ENCODE measurements around the gene ARHGAP15.
A peak's percentile ranks its signal among the peaks of the same experiment; 100 is the strongest.

Gene ARHGAP15

DNA sequence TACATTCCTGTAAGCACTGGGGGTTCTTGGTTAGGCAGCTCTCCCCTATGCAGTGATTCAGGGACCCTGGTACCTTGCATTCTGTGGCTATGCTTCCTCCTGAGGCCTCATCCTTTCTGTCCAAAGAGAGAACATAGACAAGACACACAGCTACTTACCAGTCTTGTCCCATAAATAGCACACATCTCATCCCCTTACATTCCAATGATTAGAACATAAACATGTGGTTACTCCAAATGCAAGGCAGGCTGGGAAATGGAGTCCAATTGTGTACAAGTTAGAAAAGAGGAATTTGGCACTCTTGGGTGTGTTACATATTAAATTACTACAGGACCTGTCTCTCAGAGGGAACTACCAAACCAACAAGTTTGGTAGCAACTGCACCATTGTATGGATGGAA, 171.3 kb downstream of the ARHGAP15 start:
- CTCF ChIA-PET: no interaction called here
- POLR2A ChIA-PET: no interaction called here
- no peak for TF ChIP-seq FOXM1 (IDR thresholded peaks at IDR 0.05; ENCODE audit: borderline replicate concordance)
- no peak for DNase-seq (ENCODE audit: extremely low spot score)

DNA sequence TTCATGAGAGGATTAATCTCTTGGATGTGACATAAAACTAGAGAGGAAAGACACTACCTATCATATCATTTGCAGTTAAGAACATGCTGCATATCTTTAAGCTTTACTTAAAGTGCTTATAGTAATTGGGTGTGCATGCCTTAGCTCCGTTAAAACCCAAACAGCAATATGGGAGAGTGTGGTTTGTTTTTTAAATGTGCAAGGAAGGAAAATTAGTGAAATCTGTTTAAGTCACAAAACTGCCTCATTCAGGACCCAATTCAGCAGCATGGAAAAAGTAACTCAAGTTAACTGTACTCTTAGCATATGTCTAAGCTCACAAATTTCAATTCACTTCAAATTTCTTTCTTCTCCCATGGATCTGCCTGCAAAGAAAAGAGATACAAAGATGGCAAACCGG, 182.2 kb downstream of the ARHGAP15 start:
- TF ChIP-seq CTBP1 (IDR thresholded peaks at IDR 0.05; ENCODE audit: borderline replicate concordance) (no peak), FOXK2 (IDR thresholded peaks at IDR 0.05) (no peak), TARDBP (IDR thresholded peaks at IDR 0.05) (no peak), SUZ12 (IDR thresholded peaks at IDR 0.05) (no peak), ARNT (IDR thresholded peaks at IDR 0.05) (no peak), BHLHE40 (IDR thresholded peaks at IDR 0.05; ENCODE audit: borderline replicate concordance) (no peak), FOXA1 (IDR thresholded peaks at IDR 0.05) (no peak)
- TF ChIP-seq, protein P1, sequence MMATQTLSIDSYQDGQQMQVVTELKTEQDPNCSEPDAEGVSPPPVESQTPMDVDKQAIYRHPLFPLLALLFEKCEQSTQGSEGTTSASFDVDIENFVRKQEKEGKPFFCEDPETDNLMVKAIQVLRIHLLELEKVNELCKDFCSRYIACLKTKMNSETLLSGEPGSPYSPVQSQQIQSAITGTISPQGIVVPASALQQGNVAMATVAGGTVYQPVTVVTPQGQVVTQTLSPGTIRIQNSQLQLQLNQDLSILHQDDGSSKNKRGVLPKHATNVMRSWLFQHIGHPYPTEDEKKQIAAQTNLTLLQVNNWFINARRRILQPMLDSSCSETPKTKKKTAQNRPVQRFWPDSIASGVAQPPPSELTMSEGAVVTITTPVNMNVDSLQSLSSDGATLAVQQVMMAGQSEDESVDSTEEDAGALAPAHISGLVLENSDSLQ (IDR thresholded peaks at IDR 0.05): no peak
- DNase-seq (ENCODE audit: extremely low spot score): no peak
- CTCF ChIA-PET: interaction anchor here (0.7 kb wide), 1 partner anchor 29 kb away, joined by 4 read pairs; no protein-coding TSS in a partner anchor
- POLR2A ChIA-PET: no interaction called here

DNA sequence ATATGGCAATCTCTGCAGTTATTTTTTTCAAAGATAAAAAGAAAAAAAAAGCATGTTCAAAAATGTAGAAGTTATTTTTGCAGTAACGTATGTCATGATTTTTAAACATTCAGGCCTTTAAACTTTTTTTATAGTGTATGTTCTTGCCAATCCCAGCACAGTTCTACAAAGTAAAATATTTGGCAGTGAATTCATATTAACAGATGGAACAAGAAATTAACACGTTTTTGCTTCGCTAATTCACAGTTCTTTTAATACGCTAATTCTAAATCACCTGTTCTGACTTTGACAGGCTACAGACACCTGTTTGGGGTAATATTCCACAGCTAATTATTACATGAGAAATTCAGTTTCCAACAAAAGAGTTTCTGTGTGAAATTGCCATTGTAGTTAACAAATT, 183.2 kb downstream of the ARHGAP15 start:
- ChIA-PET POLR2A (no interaction called here), CTCF (no interaction called here)
- DNase-seq (ENCODE audit: extremely low spot score): no peak
- TF ChIP-seq L3MBTL2 (conservative IDR thresholded peaks at IDR 0.05) (no peak), FOXM1 (IDR thresholded peaks at IDR 0.05; ENCODE audit: borderline replicate concordance) (no peak), FOXK2 (IDR thresholded peaks at IDR 0.05) (no peak), SP1 (IDR thresholded peaks at IDR 0.05) (no peak), ZNF384 (IDR thresholded peaks at IDR 0.05) (no peak), TARDBP (IDR thresholded peaks at IDR 0.05) (no peak), LEF1 (IDR thresholded peaks at IDR 0.05; ENCODE audit: borderline replicate concordance) (no peak), ARNT (IDR thresholded peaks at IDR 0.05) (no peak), CTBP1 (IDR thresholded peaks at IDR 0.05; ENCODE audit: borderline replicate concordance) (no peak), FOXA1 (IDR thresholded peaks at IDR 0.05) (no peak), HDGF (IDR thresholded peaks at IDR 0.05; ENCODE audit: borderline replicate concordance) (no peak), NFRKB (IDR thresholded peaks at IDR 0.05) (no peak), SUZ12 (IDR thresholded peaks at IDR 0.05) (no peak), ELF4 (IDR thresholded peaks at IDR 0.05) (no peak), BHLHE40 (IDR thresholded peaks at IDR 0.05; ENCODE audit: borderline replicate concordance) (no peak)
- TF ChIP-seq, protein P1 (IDR thresholded peaks at IDR 0.05): no peak

DNA sequence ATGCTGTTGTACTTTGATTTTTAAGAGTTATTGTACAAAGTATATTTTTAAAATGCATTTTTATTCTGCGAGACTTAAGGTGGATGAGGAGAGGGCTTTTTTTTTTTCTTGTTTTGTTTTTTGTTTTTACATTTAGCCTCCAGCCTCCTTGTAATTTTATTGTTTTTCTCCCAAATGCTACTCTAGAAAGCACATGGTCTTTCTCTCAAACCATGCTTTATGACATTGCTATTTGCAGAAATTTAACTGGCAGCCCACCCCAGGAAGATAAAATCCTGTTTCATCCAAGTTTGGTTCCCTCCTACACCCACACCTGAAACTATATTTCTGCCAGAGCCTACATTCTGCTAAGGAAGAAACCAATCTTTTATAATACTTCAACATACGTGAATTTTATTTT, 184.6 kb downstream of the ARHGAP15 start:
- ChIA-PET CTCF (no interaction called here), POLR2A (no interaction called here)
- TF ChIP-seq ARNT (IDR thresholded peaks at IDR 0.05): no peak
- TF ChIP-seq BHLHE40 (IDR thresholded peaks at IDR 0.05; ENCODE audit: borderline replicate concordance): no peak
- TF ChIP-seq CTBP1 (IDR thresholded peaks at IDR 0.05; ENCODE audit: borderline replicate concordance): no peak
- TF ChIP-seq SP1 (IDR thresholded peaks at IDR 0.05): no peak
- TF ChIP-seq SUZ12 (IDR thresholded peaks at IDR 0.05): no peak
- TF ChIP-seq FOXA1 (IDR thresholded peaks at IDR 0.05): no peak
- TF ChIP-seq, protein P1 (IDR thresholded peaks at IDR 0.05): no peak
- DNase-seq (ENCODE audit: extremely low spot score): no peak

DNA sequence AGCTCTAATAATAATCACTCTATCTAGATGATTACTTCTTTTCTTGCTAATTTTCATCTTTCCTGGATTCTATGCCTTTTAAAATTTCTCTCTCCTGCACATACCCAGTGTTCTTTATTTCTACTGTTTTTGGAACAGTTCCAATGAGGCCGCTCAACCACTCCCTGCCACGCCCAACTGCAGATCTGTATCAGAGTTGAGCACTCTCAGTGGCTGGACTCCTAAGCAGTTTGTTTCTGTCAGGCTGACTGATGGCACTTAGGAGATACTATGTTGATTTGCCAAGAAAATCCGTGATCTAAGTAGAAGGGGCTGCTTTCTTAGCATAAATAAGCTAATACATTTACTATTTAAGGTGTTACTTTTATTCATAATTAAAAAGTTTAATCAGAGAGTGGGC, 192.8 kb downstream of the ARHGAP15 start:
- POLR2A ChIA-PET: no interaction called here
- DNase-seq (ENCODE audit: extremely low spot score): peak; percentile 19
- TF ChIP-seq L3MBTL2 (conservative IDR thresholded peaks at IDR 0.05): no peak
- no peak for TF ChIP-seq ARNT (IDR thresholded peaks at IDR 0.05)
- TF ChIP-seq FOXK2 (IDR thresholded peaks at IDR 0.05): no peak
- TF ChIP-seq ELF4 (IDR thresholded peaks at IDR 0.05): no peak
- TF ChIP-seq FOXM1 (IDR thresholded peaks at IDR 0.05; ENCODE audit: borderline replicate concordance): no peak
- no peak for TF ChIP-seq CTBP1 (IDR thresholded peaks at IDR 0.05; ENCODE audit: borderline replicate concordance)
- no peak for TF ChIP-seq LEF1 (IDR thresholded peaks at IDR 0.05; ENCODE audit: borderline replicate concordance)
- no peak for TF ChIP-seq HDGF (IDR thresholded peaks at IDR 0.05; ENCODE audit: borderline replicate concordance)
- TF ChIP-seq BHLHE40 (IDR thresholded peaks at IDR 0.05; ENCODE audit: borderline replicate concordance): no peak
- CTCF ChIA-PET: no interaction called here

DNA sequence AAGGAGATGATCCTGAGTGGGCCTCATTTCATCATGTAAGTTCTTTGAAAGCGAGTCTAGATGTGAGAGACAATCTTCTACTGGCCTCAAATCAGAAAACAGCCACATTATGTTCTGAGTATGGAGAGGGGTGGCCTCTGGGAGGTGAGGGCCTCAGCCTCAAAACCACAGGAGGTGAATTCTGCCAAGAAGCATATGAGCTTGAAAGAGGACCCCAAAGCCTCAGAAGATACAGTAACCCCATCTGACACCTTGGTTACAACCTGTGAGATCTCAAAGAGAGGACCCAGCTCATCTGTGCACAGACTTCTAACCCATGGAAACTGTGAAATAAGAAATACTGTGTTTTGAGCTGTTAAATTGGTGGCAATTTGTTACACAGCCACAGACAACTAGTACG, 200.1 kb downstream of the ARHGAP15 start:
- CTCF ChIA-PET: no interaction called here
- POLR2A ChIA-PET: no interaction called here
- no peak for DNase-seq (ENCODE audit: extremely low spot score)
- no peak for TF ChIP-seq CTBP1 (IDR thresholded peaks at IDR 0.05; ENCODE audit: borderline replicate concordance)
- TF ChIP-seq FOXA1 (IDR thresholded peaks at IDR 0.05): no peak

DNA sequence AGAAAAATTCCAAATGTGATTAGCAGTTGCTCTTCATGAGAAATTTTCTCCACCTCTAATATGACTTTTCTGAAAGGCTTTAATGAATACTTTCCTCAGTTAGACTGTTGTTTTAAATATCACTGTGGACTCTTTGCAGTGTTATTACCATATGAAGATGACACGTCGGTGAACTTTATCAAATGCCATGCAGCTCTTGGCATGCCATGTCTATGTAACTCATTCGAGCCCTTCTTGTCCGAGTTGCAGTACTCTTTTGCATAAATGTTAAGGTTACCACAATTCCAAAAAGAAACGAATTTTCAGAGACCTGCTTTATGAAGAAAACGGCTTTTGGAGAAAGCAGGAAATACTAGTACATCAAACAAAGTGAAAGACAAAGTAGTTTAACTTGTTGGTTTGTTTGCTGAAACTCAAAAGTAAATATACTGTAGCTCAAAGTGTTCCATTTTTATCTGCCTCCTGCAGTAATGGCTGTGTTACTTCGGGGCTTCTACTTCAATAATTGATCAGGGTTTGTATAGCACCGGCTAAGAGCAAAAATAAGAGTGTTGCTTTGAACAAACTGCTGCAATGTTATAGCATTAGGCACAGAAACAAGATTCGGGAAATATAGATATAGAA, 204.1 kb downstream of the ARHGAP15 start:
- ChIA-PET CTCF (no interaction called here), POLR2A (no interaction called here)

More for the DNA sequence above, 204.1 kb downstream of the ARHGAP15 start:
- TF ChIP-seq FOXM1 (IDR thresholded peaks at IDR 0.05; ENCODE audit: borderline replicate concordance) (no peak), LEF1 (IDR thresholded peaks at IDR 0.05; ENCODE audit: borderline replicate concordance) (no peak), FOXK2 (IDR thresholded peaks at IDR 0.05) (no peak), CTBP1 (IDR thresholded peaks at IDR 0.05; ENCODE audit: borderline replicate concordance) (no peak), SP1 (IDR thresholded peaks at IDR 0.05) (no peak), TARDBP (IDR thresholded peaks at IDR 0.05) (no peak), ELF4 (IDR thresholded peaks at IDR 0.05) (no peak)
- TF ChIP-seq, protein P1 (IDR thresholded peaks at IDR 0.05): no peak
- no peak for DNase-seq (ENCODE audit: extremely low spot score)

Measured in HEK293T (cell line).